Activated T-helper 1 cell treated with anti-CD3 and anti-CD28 coated beads, Interleukin-12 subunit alpha, Interleukin-12 subunit beta, Interleukin-2, Interleukin-4 antibody, amounts not matched to agents 30 ng/mL and 10 ng/mL and 1 ng/mL, durations not matched to agents 14 hours and 24 hours and 36 hours (primary cell): ENCODE data around the gene FBXW5. TPM values are rescaled to one million over a fixed set of nuclear protein-coding genes. Genes with fewer than 3 reads are reported as not detected.

ENCODE experiments used
- DNase-seq: peaks from one replicate; pipeline ENCODE4 v3.0.0; 2021; ENCODE audit warnings: low spot score
- H3K27ac Mint-ChIP-seq: one replicate; pipeline ENCODE4 v1.8.0; 2021; ENCODE audit warnings: mild to moderate bottlenecking, mixed read lengths
- H3K27me3 Mint-ChIP-seq: one replicate; pipeline ENCODE4 v1.8.0; 2022; ENCODE audit warnings: mild to moderate bottlenecking, moderate library complexity, mixed read lengths; ENCODE audit not compliant: insufficient read depth
- H3K36me3 Mint-ChIP-seq: one replicate; pipeline ENCODE4 v1.8.0; 2021; ENCODE audit warnings: low read depth, mixed read lengths
- H3K4me1 Mint-ChIP-seq: one replicate; pipeline ENCODE4 v1.8.0; 2021; ENCODE audit warnings: low read depth, mixed read lengths
- H3K4me3 Mint-ChIP-seq: one replicate; pipeline ENCODE4 v1.8.0; 2021; ENCODE audit warnings: mild to moderate bottlenecking, moderate library complexity, mixed read lengths
- H3K9me3 Mint-ChIP-seq: one replicate; pipeline ENCODE4 v1.8.0; 2021; ENCODE audit warnings: mixed read lengths
- intact Hi-C: fragments of 100-400 bp; cut with micrococcal nuclease; formaldehyde crosslinking; loops from one replicate; pipeline ENCODE4 v1.15.1; 2024
- total RNA-seq: library from RNA; stranded (reverse); gene quantifications from 2 replicates; pipeline ENCODE4 v1.2.3, GENCODE V29; 2022

Gene FBXW5
- total RNA-seq, 1 donor from 2014 or later: 92.5 TPM

GRCh38 chr9:136972743-136973142 lies 28.2 kb upstream of the FBXW5 start:
- Mint-ChIP-seq H3K36me3 (no peaks in the 10 kb centered on the region), H3K9me3 (no peaks in the 10 kb centered on the region), H3K27ac (no peak overlapping the region), H3K4me1 (peaks cover 6% of the 10 kb centered on the region), H3K27me3 (peaks cover 9% of the 10 kb centered on the region), H3K4me3 (no peak overlapping the region)
- intact Hi-C loops: no loop called here
- no peak for DNase-seq

DNA sequence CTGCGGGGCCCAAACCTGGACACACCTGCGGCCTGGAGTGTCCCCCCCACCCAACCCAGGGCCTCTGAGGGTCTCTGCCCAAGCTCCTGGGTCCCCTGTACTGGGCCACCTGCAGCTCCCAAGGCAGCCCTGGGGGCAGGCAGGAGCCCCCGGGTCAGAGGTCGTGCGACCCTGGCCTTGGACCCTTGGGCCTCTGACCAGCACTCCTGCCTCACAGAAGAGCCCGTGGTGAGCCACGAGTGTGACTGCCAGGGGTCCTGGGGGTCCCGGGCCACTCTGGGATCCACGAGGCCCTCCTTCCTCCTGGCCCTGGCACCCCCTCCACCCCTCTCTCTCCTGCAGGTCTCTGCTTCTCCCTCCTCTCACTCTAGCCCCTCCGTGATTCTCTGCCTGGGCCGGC lies 27.8 kb upstream of the FBXW5 start:
- Mint-ChIP-seq H3K9me3 (no peaks in the 10 kb centered on the region), H3K4me1 (peaks cover 6% of the 10 kb centered on the region), H3K27ac (no peak overlapping the region), H3K4me3 (no peak overlapping the region), H3K36me3 (no peaks in the 10 kb centered on the region), H3K27me3 (peaks cover 10% of the 10 kb centered on the region)
- intact Hi-C loops: no loop called here
- DNase-seq: no peak

GRCh38 chr9:136971746-136972145 lies 27.2 kb upstream of the FBXW5 start:
- Mint-ChIP-seq H3K36me3 (no peaks in the 10 kb centered on the region), H3K4me3 (no peak overlapping the region), H3K9me3 (no peaks in the 10 kb centered on the region), H3K27ac (no peak overlapping the region), H3K27me3 (peaks cover 15% of the 10 kb centered on the region), H3K4me1 (peaks cover 6% of the 10 kb centered on the region)
- DNase-seq: no peak
- intact Hi-C loops: no loop called here

GRCh38 chr9:136970361-136970760 lies 25.8 kb upstream of the FBXW5 start:
- Mint-ChIP-seq H3K4me1 (peaks cover 14% of the 10 kb centered on the region), H3K27me3 (peaks cover 10% of the 10 kb centered on the region), H3K36me3 (no peaks in the 10 kb centered on the region), H3K9me3 (no peaks in the 10 kb centered on the region), H3K27ac (no peak overlapping the region), H3K4me3 (no peak overlapping the region)
- intact Hi-C loops: no loop called here
- DNase-seq: no peak

GRCh38 chr9:136969774-136970173 lies 25.2 kb upstream of the FBXW5 start:
- intact Hi-C loops: no loop called here
- H3K9me3 Mint-ChIP-seq: no peaks in the 10 kb centered on the region
- H3K4me3 Mint-ChIP-seq: no peak overlapping the region
- H3K27me3 Mint-ChIP-seq: peaks cover 5% of the 10 kb centered on the region
- DNase-seq: no peak
- H3K4me1 Mint-ChIP-seq: peaks cover 12% of the 10 kb centered on the region
- H3K36me3 Mint-ChIP-seq: no peaks in the 10 kb centered on the region
- H3K27ac Mint-ChIP-seq: no peak overlapping the region

- peaks cover 5% of the 10 kb centered on the region for H3K27me3 Mint-ChIP-seq
- H3K36me3 Mint-ChIP-seq: no peaks in the 10 kb centered on the region
- DNase-seq: no peak
- no peaks in the 10 kb centered on the region for H3K9me3 Mint-ChIP-seq
- intact Hi-C loops: no loop called here
- no peak overlapping the region for H3K4me3 Mint-ChIP-seq
- H3K4me1 Mint-ChIP-seq: peaks cover 15% of the 10 kb centered on the region
- H3K27ac Mint-ChIP-seq: no peak overlapping the region
Observed at GRCh38 chr9:136969150-136969549, 24.6 kb upstream of the FBXW5 start.

- no peaks in the 10 kb centered on the region for H3K36me3 Mint-ChIP-seq
- peaks cover 15% of the 10 kb centered on the region for H3K4me1 Mint-ChIP-seq
- no peak overlapping the region for H3K4me3 Mint-ChIP-seq
- intact Hi-C loops: no loop called here
- no peak overlapping the region for H3K27ac Mint-ChIP-seq
- H3K9me3 Mint-ChIP-seq: no peaks in the 10 kb centered on the region
- no peak for DNase-seq
- peaks cover 5% of the 10 kb centered on the region for H3K27me3 Mint-ChIP-seq
Observed at GRCh38 chr9:136968333-136969127, 24.0 kb upstream of the FBXW5 start.

GRCh38 chr9:136965771-136966484 lies 21.4 kb upstream of the FBXW5 start:
- Mint-ChIP-seq H3K9me3 (no peaks in the 10 kb centered on the region), H3K4me1 (peaks cover 15% of the 10 kb centered on the region), H3K36me3 (no peaks in the 10 kb centered on the region), H3K27ac (peak overlapping the region; percentile 69), H3K27me3 (peaks cover 5% of the 10 kb centered on the region), H3K4me3 (peak overlapping the region; percentile 48)
- DNase-seq: no peak
- intact Hi-C loops: no loop called here

- Mint-ChIP-seq H3K9me3 (no peaks in the 10 kb centered on the region), H3K36me3 (no peaks in the 10 kb centered on the region), H3K27ac (no peak overlapping the region), H3K4me1 (peaks cover 15% of the 10 kb centered on the region), H3K4me3 (no peak overlapping the region), H3K27me3 (peaks cover 5% of the 10 kb centered on the region)
- no peak for DNase-seq
- intact Hi-C loops: no loop called here
Observed at GRCh38 chr9:136964833-136965422, 20.4 kb upstream of the FBXW5 start.

- Mint-ChIP-seq H3K27me3 (peaks cover 5% of the 10 kb centered on the region), H3K9me3 (no peaks in the 10 kb centered on the region), H3K27ac (no peak overlapping the region), H3K36me3 (no peaks in the 10 kb centered on the region), H3K4me1 (peaks cover 15% of the 10 kb centered on the region), H3K4me3 (no peak overlapping the region)
- intact Hi-C loops: no loop called here
- DNase-seq: no peak
Observed at GRCh38 chr9:136964171-136964689, 19.7 kb upstream of the FBXW5 start.

GRCh38 chr9:136963751-136964150 lies 19.2 kb upstream of the FBXW5 start:
- intact Hi-C loops: no loop called here
- H3K4me3 Mint-ChIP-seq: no peak overlapping the region
- peaks cover 5% of the 10 kb centered on the region for H3K27me3 Mint-ChIP-seq
- H3K27ac Mint-ChIP-seq: no peak overlapping the region
- H3K9me3 Mint-ChIP-seq: no peaks in the 10 kb centered on the region
- no peaks in the 10 kb centered on the region for H3K36me3 Mint-ChIP-seq
- H3K4me1 Mint-ChIP-seq: peaks cover 15% of the 10 kb centered on the region
- no peak for DNase-seq

DNA sequence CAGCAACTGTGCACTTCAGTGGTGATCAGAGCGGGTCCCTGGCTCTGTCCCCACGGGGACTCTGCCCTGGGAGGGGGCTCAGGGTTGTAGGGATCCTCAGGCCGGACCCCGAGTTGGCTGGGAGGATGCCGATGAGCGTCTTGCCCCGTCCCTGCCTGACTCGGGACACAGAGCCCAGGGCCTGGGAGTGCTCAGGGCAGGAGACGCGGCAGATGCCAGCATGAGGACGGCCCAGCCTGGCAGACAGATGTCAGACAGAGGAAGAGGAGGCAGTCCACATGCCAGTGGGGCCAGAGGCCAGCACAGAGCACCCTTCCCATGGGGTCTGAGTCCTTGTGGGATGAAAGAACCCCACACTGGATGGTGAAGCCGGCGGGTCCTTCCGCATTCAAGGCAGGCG lies 18.8 kb upstream of the FBXW5 start:
- H3K4me1 Mint-ChIP-seq: peaks cover 15% of the 10 kb centered on the region
- H3K36me3 Mint-ChIP-seq: no peaks in the 10 kb centered on the region
- no peaks in the 10 kb centered on the region for H3K9me3 Mint-ChIP-seq
- H3K27ac Mint-ChIP-seq: no peak overlapping the region
- no peak overlapping the region for H3K4me3 Mint-ChIP-seq
- peaks cover 5% of the 10 kb centered on the region for H3K27me3 Mint-ChIP-seq
- intact Hi-C loops: no loop called here
- DNase-seq: no peak

DNA sequence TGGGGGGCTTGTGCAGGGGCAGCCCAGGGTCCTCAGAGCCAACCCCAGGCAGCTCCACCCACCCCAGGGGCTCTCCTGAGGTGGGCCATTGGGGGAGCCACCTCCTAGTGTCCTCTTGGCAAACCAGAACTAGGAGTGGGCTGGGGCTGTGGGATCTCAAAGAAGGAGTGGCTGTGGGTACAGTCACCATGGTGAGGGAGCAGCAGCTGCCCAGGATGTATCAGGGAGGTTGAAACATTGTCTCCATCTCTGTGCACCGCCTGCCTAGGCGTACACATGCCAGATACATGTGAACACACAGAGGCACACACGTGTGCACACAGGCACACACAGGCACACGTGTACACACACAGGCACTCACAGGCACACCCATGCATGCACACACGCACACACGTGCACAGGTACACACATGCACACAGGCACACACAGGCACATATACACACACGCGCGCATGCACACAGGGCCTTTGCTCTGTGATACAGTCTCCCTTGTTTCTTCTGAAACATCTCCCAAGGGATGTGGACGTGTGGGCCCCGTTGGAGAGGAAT lies 18.2 kb upstream of the FBXW5 start:
- H3K9me3 Mint-ChIP-seq: no peaks in the 10 kb centered on the region
- peaks cover 5% of the 10 kb centered on the region for H3K27me3 Mint-ChIP-seq
- peaks cover 15% of the 10 kb centered on the region for H3K4me1 Mint-ChIP-seq
- DNase-seq: no peak
- intact Hi-C loops: no loop called here
- H3K36me3 Mint-ChIP-seq: no peaks in the 10 kb centered on the region
- H3K27ac Mint-ChIP-seq: no peak overlapping the region
- no peak overlapping the region for H3K4me3 Mint-ChIP-seq
